ENCODE results near the gene PER1. TPM values are rescaled to one million over a fixed set of nuclear protein-coding genes. Genes with fewer than 3 reads are reported as not detected.

Gene PER1
- total and polyA plus RNA-seq, 2 experiments from 2014 or later, result 5.1 to 5.9 TPM

GRCh38 chr17:8148560-8148959 is 3.6 kb downstream of the PER1 start:
- Histone ChIP-seq H3K9ac (no peak overlapping the region), H3K27me3 (replicated peaks; ENCODE audit: insufficient read depth) (no peaks in the 10 kb centered on the region), H3F3A (ENCODE audit: insufficient read depth) (peaks cover 18% of the 10 kb centered on the region), H3K79me2 (ENCODE audit: insufficient read depth) (peaks cover 17% of the 10 kb centered on the region), H2AFZ (no peak overlapping the region), H3K36me3 (ENCODE audit: low read depth) (peaks cover 15% of the 10 kb centered on the region; the same call in 1 of the 2 replicates), H3K4me1 (ENCODE audit: insufficient read depth) (peaks cover 16% of the 10 kb centered on the region), H3K9me3 (ENCODE audit: low read depth) (no peaks in the 10 kb centered on the region), H3K4me2 (ENCODE audit: unreplicated experiment) (no peak overlapping the region), H3K4me3 (no peak overlapping the region), H3K9me2 (ENCODE audit: insufficient read depth) (no peaks in the 10 kb centered on the region), H3K27ac (no peak overlapping the region), H4K20me1 (ENCODE audit: insufficient read depth) (no peaks in the 10 kb centered on the region)
- WGBS, 2 experiments (ENCODE audit: low coverage in 1 of 2, low lambda C conversion rate in 2 of 2, missing lambda C conversion rate in 2 of 2), result 84 to 91% methylated on average over 13 of the region's 13 CpGs
- in situ Hi-C loops (cut with MboI), result no loop called here
- TF ChIP-seq EZH2phosphoT487 (IDR thresholded peaks at IDR 0.05; ENCODE audit: insufficient read depth, low read depth), result no peak
- no peak for TF ChIP-seq EZH2 (IDR thresholded peaks at IDR 0.05; ENCODE audit: insufficient read depth, poor library complexity, severe bottlenecking)
- no peak for DNase-seq

- TF ChIP-seq EZH2 (IDR thresholded peaks at IDR 0.05; ENCODE audit: insufficient read depth, poor library complexity, severe bottlenecking), result no peak
- no peak for TF ChIP-seq EZH2phosphoT487 (IDR thresholded peaks at IDR 0.05; ENCODE audit: insufficient read depth, low read depth)
- Histone ChIP-seq H3K27me3 (replicated peaks; ENCODE audit: insufficient read depth) (no peaks in the 10 kb centered on the region), H3K4me3 (no peak overlapping the region), H3K27ac (no peak overlapping the region), H4K20me1 (ENCODE audit: insufficient read depth) (no peaks in the 10 kb centered on the region), H2AFZ (no peak overlapping the region), H3K79me2 (ENCODE audit: insufficient read depth) (peaks cover 17% of the 10 kb centered on the region), H3K4me1 (ENCODE audit: insufficient read depth) (peaks cover 11% of the 10 kb centered on the region), H3K9ac (no peak overlapping the region), H3K9me3 (ENCODE audit: low read depth) (no peaks in the 10 kb centered on the region), H3K9me2 (ENCODE audit: insufficient read depth) (no peaks in the 10 kb centered on the region), H3K36me3 (ENCODE audit: low read depth) (peaks cover 15% of the 10 kb centered on the region; the same call in 1 of the 2 replicates), H3K4me2 (ENCODE audit: unreplicated experiment) (no peak overlapping the region), H3F3A (ENCODE audit: insufficient read depth) (peaks cover 14% of the 10 kb centered on the region)
- no peak for DNase-seq
- in situ Hi-C loops (cut with MboI), result no loop called here
- 82 to 86% methylated on average over 13 of the region's 13 CpGs for WGBS, 2 experiments (ENCODE audit: low coverage in 1 of 2, low lambda C conversion rate in 2 of 2, missing lambda C conversion rate in 2 of 2)
Observed at GRCh38 chr17:8147805-8148404, 4.3 kb downstream of the PER1 start.

GRCh38 chr17:8147141-8147804 is 4.9 kb downstream of the PER1 start:
- Histone ChIP-seq H3K9me3 (ENCODE audit: low read depth) (no peaks in the 10 kb centered on the region), H3K9ac (no peak overlapping the region), H3K27me3 (replicated peaks; ENCODE audit: insufficient read depth) (no peaks in the 10 kb centered on the region), H3K9me2 (ENCODE audit: insufficient read depth) (no peaks in the 10 kb centered on the region), H3K27ac (no peak overlapping the region), H4K20me1 (ENCODE audit: insufficient read depth) (no peaks in the 10 kb centered on the region), H3K79me2 (ENCODE audit: insufficient read depth) (peaks cover 17% of the 10 kb centered on the region), H3K4me2 (ENCODE audit: unreplicated experiment) (no peak overlapping the region), H3K4me1 (ENCODE audit: insufficient read depth) (peaks cover 6% of the 10 kb centered on the region; the same call in 1 of the 2 replicates), H3K4me3 (no peak overlapping the region), H3F3A (ENCODE audit: insufficient read depth) (peaks cover 10% of the 10 kb centered on the region), H2AFZ (no peak overlapping the region), H3K36me3 (ENCODE audit: low read depth) (peaks cover 19% of the 10 kb centered on the region; the same call in 1 of the 2 replicates)
- WGBS, 2 experiments (ENCODE audit: low coverage in 1 of 2, low lambda C conversion rate in 2 of 2, missing lambda C conversion rate in 2 of 2), result 85 to 90% methylated on average over 24 to 26 of the region's 26 CpGs
- in situ Hi-C loops (cut with MboI), result no loop called here
- TF ChIP-seq EZH2phosphoT487 (IDR thresholded peaks at IDR 0.05; ENCODE audit: insufficient read depth, low read depth) (no peak), EZH2 (IDR thresholded peaks at IDR 0.05; ENCODE audit: insufficient read depth, poor library complexity, severe bottlenecking) (no peak)
- no peak for DNase-seq

GRCh38 chr17:8146381-8147140 is 5.6 kb downstream of the PER1 start:
- peaks cover 20% of the 10 kb centered on the region; the same call in 1 of the 2 replicates for H3K36me3 ChIP-seq (ENCODE audit: low read depth)
- H3K79me2 ChIP-seq (ENCODE audit: insufficient read depth), result peaks cover 17% of the 10 kb centered on the region
- whole genome bisulfite sequencing, 2 experiments (ENCODE audit: low coverage in 1 of 2, low lambda C conversion rate in 2 of 2, missing lambda C conversion rate in 2 of 2), result 89 to 92% methylated on average over 13 to 14 of the region's 14 CpGs
- H2AFZ ChIP-seq, result no peak overlapping the region
- H3F3A ChIP-seq (ENCODE audit: insufficient read depth), result peaks cover 7% of the 10 kb centered on the region
- H3K27ac ChIP-seq, result no peak overlapping the region
- no peaks in the 10 kb centered on the region for H3K9me2 ChIP-seq (ENCODE audit: insufficient read depth)
- no peak overlapping the region for H3K4me3 ChIP-seq
- H3K27me3 ChIP-seq (replicated peaks; ENCODE audit: insufficient read depth), result no peaks in the 10 kb centered on the region
- H3K4me2 ChIP-seq (ENCODE audit: unreplicated experiment), result no peak overlapping the region
- no peak for TF ChIP-seq EZH2 (IDR thresholded peaks at IDR 0.05; ENCODE audit: insufficient read depth, poor library complexity, severe bottlenecking)
- TF ChIP-seq EZH2phosphoT487 (IDR thresholded peaks at IDR 0.05; ENCODE audit: insufficient read depth, low read depth), result no peak
- DNase-seq, result no peak
- H3K9me3 ChIP-seq (ENCODE audit: low read depth), result no peaks in the 10 kb centered on the region
- no peaks in the 10 kb centered on the region for H4K20me1 ChIP-seq (ENCODE audit: insufficient read depth)
- H3K4me1 ChIP-seq (ENCODE audit: insufficient read depth), result peaks cover 6% of the 10 kb centered on the region; the same call in 1 of the 2 replicates
- in situ Hi-C loops (cut with MboI), result no loop called here
- H3K9ac ChIP-seq, result no peak overlapping the region
